Measurements from ENCODE around the gene MRFAP1.
A peak's percentile ranks its signal among the peaks of the same experiment; 100 is the strongest.
"Not testable (repeated sequence)": the region's sequence is repeated elsewhere in the genome, so short reads cannot be mapped to it uniquely, and the experiment has no call there.

MRFAP1 gene

GRCh38 chr4:6641164-6641970 is 882 bp downstream of the MRFAP1 start:
- DNase-seq, result peak; percentile 63

GRCh38 chr4:6641971-6642320 is 1.5 kb downstream of the MRFAP1 start:
- no peak for DNase-seq

GRCh38 chr4:6643141-6643847 is 2.8 kb downstream of the MRFAP1 start:
- no peak for DNase-seq

GRCh38 chr4:6644792-6645530 is 4.5 kb downstream of the MRFAP1 start:
- no peak for DNase-seq

- DNase-seq, result no peak
These were observed 6.7 kb downstream of the MRFAP1 start for GRCh38 chr4:6647169-6647568.

GRCh38 chr4:6647582-6648230 is 7.2 kb downstream of the MRFAP1 start:
- DNase-seq, result no peak

GRCh38 chr4:6649216-6649615 is 8.7 kb downstream of the MRFAP1 start:
- no peak for DNase-seq

GRCh38 chr4:6654211-6654610 is 13.7 kb downstream of the MRFAP1 start:
- DNase-seq, result not testable (repeated sequence)

- not testable (repeated sequence) for DNase-seq
These were observed 14.8 kb downstream of the MRFAP1 start for GRCh38 chr4:6655291-6655690.

- no peak for DNase-seq
These were observed 15.4 kb downstream of the MRFAP1 start for GRCh38 chr4:6655924-6656323.

- DNase-seq, result no peak
These were observed 17.0 kb downstream of the MRFAP1 start for GRCh38 chr4:6657242-6658208.

GRCh38 chr4:6658209-6658595 is 17.7 kb downstream of the MRFAP1 start:
- no peak for DNase-seq

- peak; percentile 20 for DNase-seq
These were observed 18.2 kb downstream of the MRFAP1 start for GRCh38 chr4:6658597-6659075.

GRCh38 chr4:6659897-6660296 is 19.4 kb downstream of the MRFAP1 start:
- DNase-seq, result no peak

GRCh38 chr4:6660430-6660829 is 19.9 kb downstream of the MRFAP1 start:
- no peak for DNase-seq

GRCh38 chr4:6662591-6662990 is 22.1 kb downstream of the MRFAP1 start:
- no peak for DNase-seq

- DNase-seq, result no peak
These were observed 23.3 kb downstream of the MRFAP1 start for GRCh38 chr4:6663596-6664393.

- DNase-seq, result no peak
These were observed 24.8 kb downstream of the MRFAP1 start for GRCh38 chr4:6665320-6665654.

- no peak for DNase-seq
These were observed 27.9 kb downstream of the MRFAP1 start for GRCh38 chr4:6668391-6668790.

- DNase-seq, result no peak
These were observed 31.2 kb downstream of the MRFAP1 start for GRCh38 chr4:6671648-6672047.

- no peak for DNase-seq
These were observed 31.6 kb downstream of the MRFAP1 start for GRCh38 chr4:6672131-6672530.
